GM12872 (cell line): ENCODE data around the gene MEI1.

Source experiments
- TF ChIP-seq, protein P1 (sequence below): IDR thresholded peaks from 3 replicates; pipeline ENCODE4 v1.5.1; 2011; ENCODE audit warnings: low read depth, mild to moderate bottlenecking, low read length, moderate library complexity; ENCODE audit not compliant: insufficient read depth

Gene MEI1

DNA sequence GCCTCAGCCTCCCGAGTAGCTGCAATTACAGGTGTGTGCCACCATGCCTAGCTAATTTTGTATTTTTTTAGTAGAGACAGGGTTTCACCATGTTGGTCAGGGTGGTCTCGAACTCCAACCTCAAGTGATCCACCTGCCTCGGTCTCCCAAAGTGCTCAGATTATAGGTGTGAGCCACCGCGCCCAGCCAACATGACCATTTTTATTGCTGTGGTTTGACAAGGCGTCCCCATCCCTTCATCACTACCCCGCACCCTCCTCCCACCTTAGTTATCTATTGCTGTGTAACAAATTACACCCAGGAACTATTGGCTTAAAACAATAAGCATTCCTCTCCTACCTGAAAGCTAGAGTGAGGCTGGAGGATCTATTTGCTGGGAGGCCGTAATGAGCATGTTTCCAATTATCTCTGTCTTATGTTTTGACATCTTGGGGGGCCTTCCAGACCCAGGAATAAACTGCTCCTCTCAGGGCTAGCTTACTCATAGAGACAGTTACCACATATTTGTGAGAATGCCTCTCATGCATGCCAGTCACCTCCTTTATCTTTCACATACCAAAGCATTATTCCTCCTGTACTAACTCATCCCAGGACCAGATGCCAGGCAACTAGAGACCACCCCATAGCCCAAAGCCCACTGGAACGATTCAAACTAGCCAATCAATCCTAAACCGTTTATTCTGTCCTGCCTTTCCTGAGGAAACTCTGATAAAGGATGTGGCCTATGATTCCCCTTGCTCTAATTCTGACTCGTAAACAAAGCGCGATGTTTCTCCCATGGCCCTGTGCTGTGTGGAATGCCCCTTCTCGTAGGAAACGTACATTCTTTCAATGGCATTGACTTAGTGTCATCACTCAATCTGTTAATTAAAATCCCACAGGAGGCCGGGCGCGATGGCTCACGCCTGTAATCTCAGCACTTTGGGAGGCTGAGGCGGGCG lies 30.1 kb upstream of the MEI1 start:
- TF ChIP-seq, protein P1, sequence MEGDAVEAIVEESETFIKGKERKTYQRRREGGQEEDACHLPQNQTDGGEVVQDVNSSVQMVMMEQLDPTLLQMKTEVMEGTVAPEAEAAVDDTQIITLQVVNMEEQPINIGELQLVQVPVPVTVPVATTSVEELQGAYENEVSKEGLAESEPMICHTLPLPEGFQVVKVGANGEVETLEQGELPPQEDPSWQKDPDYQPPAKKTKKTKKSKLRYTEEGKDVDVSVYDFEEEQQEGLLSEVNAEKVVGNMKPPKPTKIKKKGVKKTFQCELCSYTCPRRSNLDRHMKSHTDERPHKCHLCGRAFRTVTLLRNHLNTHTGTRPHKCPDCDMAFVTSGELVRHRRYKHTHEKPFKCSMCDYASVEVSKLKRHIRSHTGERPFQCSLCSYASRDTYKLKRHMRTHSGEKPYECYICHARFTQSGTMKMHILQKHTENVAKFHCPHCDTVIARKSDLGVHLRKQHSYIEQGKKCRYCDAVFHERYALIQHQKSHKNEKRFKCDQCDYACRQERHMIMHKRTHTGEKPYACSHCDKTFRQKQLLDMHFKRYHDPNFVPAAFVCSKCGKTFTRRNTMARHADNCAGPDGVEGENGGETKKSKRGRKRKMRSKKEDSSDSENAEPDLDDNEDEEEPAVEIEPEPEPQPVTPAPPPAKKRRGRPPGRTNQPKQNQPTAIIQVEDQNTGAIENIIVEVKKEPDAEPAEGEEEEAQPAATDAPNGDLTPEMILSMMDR, result no peak

DNA sequence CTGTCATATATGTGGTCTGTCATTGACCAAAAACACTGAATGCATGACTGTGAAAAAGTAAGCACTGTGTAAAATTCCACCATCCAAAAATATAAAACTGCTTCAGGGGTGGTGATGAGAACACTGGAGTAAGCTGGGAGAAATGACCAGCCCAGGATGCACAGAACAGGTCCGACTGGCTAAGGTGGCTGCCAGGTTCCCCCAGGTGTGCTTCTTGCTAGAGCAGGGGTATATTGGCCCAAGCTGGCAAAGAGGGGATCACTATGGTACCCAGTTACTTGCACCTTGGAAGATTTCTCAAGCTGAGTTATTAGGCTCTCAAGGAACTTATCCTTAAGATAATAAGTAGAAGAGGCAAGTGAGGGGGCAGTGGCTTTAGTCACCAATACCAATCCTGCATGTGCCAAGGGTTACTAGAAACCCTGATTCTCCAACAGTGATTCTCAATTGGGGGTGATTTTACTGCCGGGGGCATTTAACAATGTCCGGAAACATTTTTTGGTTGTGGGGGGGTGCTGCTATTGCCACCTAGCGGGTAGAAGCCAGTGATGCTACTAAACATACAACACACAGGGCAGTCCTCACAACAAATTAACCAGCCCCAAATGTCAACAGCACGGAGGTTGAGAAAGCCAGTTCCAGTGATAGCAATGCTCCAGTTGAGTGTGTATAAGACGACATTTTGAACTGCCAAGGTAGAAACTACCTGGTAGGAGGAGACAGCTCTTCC lies 26.4 kb upstream of the MEI1 start:
- TF ChIP-seq, protein P1, result peak; percentile 56

DNA sequence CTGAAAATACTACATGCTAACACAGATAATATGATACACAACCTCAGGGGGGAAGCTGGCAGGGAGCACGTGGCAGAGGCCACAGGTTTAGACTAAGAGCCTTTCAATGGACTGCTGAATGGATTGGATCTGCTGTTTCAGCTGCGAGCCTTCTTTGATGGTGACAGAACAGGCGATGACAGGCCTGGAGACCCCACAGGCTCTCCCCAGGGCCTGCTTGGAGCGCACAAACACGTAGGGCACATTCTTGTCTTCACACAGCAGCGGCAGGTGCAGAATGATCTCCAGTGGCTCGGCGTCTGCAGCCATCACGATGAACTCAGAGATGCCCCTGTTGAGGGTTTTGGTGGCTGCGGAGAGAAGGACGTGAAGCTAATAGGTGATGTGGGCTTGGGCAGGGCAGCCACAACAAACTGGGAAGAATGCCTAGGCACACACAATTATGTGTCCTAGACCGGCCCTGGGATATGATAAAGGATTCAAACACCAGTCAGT lies 24.4 kb upstream of the MEI1 start:
- TF ChIP-seq, protein P1, result no peak

DNA sequence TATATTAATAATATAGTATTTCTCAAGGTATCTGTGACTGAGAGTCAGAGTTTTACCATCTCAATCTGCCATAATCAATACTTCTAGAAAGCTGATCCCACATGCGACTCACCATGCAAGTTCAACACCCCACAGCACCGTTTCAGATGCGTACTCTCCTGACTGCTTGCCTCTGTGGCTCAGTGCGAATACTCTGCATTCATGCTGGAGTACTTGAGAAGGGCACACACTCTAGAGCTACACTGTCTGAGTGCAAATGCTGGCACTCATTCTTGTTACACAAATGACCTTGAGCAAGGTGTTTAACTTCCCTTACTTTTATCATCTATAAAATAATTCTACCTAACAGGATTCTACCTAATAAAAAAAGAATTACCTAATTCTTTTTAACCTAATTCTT lies 23.2 kb upstream of the MEI1 start:
- TF ChIP-seq, protein P1, result no peak

DNA sequence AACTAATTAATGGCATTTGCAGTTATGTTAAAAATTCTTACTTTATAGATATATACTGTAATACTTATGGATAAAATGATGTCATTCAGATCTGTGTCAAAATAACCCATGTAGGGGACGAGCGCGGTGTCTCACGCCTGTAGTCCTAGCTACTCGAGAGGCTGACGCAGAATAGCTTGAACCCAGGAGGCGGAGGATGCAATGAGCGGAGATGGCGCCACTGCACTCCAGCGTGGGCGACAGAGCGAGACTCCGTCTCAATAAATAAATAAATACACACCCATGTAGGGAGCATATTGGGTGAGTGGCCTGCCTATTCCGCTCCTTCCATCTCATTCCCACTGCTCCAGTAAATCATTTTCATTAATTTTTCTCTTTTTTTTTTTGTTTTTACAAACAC lies 17.7 kb upstream of the MEI1 start:
- TF ChIP-seq, protein P1, result no peak

DNA sequence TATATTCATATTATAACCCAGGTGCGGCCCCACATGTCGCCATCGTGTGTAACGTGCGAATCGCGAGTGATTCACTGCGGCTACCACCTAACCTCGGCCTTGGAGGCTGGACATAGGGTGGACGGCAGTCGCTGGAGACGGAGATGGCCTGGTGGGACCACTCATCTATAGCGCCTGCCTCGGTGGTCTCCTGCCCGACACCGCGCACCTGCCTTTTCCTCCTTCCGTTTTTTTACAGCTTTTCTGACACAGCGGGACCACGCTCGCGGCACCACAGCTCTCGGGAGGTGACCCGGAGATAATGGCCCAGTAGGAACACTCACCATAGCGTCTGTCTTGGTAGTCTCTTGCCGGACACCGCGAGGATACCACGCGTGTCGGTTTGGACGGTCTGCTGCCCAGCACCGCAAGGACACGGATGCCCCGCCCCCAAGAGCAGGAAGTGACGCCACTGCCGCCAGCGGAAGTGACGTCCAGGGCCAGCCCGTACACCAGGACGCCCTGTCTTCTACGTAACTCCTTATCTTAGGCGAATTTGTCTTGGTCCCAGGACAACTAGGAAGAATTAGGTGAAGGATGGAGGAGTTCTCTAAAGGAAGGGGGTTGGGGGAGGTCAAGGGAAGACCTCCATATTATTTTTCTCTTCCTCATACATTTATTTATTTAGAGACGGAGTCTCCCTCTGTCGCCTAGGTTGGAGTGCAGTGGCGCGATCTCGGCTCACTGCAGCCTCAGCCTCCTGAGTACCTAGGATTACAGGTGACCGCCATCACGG lies 17.1 kb upstream of the MEI1 start:
- TF ChIP-seq, protein P1, result no peak

DNA sequence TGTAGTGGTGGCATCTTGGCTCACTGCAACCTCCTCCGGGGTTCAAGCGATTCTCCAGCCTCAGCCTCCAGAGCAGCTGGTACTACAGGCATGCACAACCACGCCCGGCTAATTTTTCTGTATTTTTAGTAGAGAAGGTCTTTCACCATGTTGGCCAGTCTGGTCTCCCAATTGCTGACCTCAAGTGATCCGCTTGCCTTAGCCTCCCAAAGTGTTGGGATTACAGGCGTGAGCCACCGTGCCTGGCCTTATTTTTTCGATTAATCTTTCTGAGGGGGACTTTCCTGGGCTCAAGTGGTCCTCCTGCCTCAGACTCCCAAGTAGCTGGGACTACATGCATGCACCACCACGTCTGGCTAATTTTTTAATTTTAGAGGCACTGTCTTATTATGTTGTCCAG lies 16.3 kb upstream of the MEI1 start:
- TF ChIP-seq, protein P1, result no peak
